SKM-1 treated with dmso at 0.1 percent for 144 hours (cell line): ENCODE measurements around the gene ACTR3.
A peak's percentile ranks its signal among the peaks of the same experiment; 100 is the strongest.
"Not testable (repeated sequence)": the region's sequence is repeated elsewhere in the genome, so short reads cannot be mapped to it uniquely, and the experiment has no call there.

Experiments
- DNase-seq: peaks from one replicate; lab custom pipeline; 2025; ENCODE audit not compliant: unreplicated experiment; lab: John Stamatoyannopoulos, UW

The ACTR3 gene

DNA sequence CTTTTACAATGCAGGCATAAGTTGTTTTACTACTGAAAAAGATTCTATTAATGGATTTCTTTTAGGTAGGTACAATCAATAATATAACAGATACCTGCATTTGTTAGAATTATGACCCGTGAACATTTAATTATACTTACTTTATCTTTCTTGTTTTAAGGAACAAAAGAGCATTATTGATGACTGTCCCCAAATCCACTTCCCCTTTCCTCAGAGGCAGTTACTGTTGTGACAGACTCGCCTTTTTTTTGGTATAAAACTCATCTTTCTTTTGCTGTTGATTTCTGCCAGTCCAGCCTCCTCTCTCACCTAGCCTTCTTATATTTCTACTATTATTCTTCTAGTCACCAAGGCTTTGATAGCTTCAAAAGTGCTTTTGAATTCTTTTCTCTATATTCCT, 12.1 kb downstream of the ACTR3 start:
- peak; percentile 74 for DNase-seq

DNA sequence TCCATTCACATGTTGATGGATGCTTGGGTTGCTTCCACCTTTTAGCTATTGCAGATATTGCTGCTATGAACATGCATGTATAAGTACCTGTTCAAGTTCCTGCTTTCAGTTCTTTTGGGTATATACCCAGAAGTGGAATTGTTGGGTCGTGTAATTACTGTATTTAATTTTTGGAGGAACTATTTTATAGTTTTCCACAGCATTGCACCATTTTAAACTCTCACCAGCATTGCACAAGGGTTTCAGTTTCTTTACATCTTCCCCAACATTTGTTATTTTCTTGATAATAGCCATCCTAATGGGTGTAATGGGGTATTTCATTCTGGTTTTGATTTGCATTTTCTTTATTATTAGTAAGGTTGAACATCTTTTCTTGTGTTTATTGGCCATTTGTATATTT, 16.0 kb downstream of the ACTR3 start:
- no peak for DNase-seq

DNA sequence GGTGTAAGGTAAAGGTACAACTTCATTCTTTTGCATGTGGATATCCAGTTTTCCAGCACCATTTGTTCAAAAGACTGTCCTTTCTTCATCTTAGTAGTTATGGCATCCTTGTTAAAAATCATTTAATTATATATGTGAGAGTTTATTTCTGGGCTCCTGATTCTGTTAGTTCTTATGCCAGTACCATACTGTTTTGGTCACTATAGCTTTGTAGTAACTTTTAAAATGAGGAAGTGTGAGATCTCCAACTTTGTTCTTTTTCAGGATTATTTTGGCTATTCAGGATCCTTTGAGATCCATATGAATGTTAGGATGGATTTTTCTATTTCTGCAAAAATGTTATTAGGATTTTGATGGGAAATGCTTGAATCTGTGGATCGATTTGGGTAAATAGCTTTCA, 16.8 kb downstream of the ACTR3 start:
- no peak for DNase-seq

DNA sequence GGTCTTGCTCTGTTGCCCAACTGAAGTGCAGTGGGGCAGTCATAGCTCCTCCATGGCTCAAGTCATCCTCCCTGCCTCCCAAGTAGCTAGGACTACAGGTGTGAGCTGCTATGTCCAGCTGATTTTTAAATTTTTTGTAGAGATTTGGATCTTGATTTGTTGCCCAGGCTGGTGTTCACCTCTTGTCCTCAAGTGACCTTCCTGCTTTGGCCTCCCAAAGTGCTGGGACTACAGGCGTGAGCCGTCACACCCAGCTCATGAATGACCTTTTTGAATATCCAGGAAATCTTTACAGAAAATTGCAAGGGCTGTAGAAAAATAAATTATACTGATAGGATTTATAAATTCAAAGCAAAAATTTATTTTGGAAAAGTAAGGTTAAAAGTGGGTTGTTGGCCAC, 17.4 kb downstream of the ACTR3 start:
- no peak for DNase-seq

DNA sequence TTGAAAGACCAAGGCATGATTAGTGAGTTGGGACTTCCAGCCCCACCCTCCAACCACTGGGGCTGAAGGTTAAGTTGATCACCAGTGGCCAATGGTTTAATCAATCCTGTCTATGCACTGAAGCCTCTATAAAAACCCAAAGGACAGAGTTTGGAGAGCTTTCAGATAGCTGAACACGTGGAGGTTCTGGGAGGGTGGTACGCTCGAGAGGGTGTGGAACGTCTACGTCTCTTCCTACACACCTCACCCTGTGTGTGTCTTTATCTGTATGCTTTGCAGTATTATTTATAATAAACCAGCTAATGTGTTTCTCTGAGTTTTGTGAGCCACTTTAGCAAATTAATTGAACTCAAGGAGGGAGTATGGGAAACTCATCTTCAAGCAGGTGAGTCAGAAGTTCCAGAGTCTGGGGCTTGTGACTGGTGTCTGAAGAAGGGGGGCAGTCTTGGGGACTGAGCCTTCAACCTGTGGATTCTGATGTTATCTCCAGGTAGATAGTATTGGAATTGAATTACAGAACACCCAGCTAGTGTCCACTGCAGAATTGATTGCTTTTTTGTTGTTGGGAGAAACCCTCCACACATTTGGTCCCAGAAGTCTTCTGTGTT, 20.3 kb downstream of the ACTR3 start:
- no peak for DNase-seq

DNA sequence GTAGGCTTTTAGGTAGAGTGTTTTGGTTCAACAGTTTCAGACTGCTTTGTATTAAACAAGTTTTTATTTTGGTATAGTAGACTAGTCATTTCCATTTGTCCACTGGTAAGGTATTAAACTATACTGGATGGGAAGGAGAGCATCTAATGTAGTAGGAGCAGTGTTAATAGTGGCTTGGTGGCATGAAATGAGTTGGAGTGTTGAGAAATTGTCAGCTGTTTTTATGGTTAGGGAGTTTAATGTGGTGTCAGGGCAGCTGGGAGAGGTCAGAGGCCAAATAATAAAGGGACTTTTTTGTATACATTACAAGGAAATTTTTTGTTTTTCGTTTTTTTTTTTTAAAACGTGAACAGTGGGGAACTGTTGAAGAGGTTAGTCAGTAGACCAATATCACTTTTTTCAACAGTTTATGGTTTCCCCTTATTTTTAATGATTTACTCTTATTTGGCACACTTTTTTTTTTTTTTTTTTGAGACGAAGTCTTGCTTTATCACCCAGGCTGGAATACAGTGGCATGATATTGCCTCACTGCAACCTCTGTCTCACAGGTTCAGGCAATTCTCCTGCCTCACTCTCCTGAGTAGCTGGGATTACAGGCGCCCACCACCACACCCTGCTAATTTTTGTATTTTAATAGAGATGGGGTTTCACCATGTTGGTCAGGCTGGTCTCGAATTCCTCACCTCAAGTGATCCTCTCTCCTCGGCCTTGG, 21.2 kb downstream of the ACTR3 start:
- DNase-seq = no peak

DNA sequence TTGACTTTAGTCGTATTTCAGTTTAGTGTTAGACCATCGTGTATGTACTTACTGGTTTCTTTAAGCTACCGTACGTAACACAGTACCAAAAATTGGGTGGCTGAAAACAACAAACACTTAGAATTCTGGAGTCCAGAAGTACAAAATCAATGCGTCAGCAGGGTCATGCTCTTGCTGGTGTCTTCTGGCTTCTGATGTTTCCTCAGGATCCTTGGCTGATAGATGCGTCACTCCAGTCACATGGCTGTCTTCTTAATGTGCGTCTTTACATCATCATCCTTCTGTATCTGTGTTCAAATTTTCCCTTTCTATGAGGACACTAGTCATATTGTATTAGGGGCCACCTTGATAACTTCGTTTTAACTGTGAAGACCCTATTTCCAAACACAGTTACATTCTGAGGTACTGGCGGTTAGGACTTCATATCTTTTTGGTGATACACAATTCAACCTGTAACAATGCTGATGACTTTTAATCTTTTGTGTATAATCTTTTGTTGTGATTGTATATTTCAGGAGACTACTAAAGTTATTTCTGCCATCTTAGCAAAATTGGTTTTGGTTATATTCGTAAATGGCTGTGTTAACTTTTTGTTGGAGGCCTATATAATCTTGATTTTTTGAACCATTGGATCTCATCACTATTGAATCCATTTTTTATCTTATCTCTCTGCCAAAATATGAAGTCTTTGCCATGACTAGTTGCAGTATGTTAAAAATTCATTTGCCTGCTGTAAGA, 25.4 kb downstream of the ACTR3 start:
- no peak for DNase-seq

DNA sequence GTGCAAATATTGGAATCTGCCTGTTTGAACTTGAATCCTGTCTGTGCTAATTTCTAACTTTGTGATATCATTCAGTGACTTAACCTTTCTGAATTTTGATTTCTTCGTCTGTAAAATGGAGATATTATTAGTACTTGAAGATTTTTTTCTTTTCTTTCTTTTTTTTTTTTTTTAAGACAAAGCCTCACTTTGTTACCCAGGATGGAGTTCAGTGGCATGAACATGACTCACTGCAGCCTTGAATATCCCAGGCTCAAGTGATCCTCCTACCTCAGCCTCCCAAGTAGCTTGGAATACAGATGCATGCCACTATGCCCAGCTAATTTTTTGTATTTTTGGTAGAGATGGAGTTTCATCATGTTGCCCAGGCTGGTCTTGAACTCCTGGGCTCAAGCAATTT, 28.3 kb downstream of the ACTR3 start:
- DNase-seq = no peak

DNA sequence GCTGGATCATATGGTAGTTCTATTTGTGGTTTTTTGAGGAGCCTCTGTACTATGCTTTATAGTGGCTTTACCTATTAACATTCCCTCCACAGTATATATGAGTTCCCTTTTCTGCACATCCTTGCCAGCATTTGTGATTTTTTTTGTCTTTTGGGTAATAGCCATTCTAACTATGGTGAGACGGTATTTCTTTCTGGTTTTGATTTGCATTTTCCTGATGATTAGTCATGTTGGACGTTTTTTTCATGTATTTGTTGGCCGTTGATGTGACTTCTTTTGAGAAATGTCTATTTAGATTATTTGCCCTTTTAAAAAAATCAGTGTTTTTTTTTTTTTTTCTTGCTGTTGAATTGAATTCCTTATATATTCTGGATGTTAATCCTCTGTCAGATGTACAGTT, 31.1 kb downstream of the ACTR3 start:
- DNase-seq = no peak

DNA sequence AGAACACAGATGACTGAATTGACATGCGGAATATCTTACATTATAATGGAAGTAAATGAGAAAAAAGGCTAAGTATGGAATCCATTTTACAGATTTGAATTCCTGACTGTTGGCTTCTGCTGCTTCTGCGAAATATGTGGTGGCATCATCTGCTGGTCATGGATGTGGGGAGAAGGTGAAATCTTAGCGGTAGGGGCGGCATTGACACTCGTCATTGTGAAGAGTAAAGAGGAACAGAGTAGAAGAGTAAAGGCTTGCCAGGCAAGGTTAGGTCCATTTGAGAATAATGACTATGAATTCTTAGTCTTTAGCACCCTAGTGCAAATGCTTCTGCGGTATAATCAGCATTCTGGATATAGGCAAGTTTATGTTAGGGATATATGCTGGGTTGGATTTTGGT, 32.4 kb downstream of the ACTR3 start:
- no peak for DNase-seq

DNA sequence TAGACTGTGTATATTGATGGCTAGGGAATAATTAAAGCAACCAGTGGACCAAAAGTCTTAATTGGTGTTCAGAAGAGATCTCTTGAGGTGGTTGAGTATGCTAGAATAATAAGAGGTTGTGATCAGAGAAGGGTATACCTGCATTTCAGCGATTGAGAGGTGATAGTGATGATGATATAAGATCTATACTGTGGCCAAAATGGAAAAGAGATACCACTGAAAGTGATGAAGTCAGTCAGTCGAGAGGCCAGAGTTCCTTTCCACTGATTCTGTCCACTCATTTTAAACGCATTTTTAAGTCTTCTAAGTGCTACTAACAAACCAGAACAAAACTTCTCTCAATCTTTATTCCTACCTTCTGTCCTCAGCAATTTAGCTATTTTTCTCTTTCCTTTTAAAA, 32.9 kb downstream of the ACTR3 start:
- DNase-seq = no peak

DNA sequence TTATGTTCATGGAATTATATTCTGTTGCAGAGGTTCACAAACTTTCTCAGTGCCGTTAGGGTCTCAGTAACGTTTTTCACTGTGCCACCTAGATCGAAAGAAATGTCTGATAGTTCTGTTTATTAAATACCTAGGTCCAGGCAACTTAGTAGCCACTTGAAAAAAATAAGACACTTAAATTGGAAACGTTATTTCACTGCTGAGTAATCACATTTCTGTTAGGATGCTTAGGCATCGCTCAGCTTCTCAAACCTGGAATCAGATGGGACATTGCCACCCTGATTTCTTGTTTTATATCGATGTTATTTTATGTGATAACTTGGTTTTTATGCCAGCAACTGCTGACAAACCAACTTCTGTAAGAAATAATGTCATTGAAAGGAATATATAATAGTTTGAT, 36.0 kb downstream of the ACTR3 start:
- no peak for DNase-seq

DNA sequence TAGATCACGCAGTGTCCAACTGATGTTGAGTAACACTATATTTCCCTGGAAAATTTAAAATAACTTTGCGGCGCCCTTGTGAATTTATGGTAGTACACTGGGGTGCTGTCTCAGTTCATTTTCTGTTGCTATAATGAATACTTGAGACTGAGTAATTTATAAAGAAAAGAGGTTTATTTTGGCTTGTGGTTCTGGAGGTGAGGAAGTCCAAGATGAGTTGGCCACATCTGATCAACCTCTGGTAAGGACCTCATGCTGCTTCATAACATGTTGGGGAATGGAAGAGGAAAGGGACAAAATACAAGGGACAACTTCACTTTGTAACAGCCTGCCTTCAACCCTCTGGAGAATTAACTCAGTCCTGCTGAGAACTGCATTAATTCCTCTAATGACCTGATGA, 36.4 kb downstream of the ACTR3 start:
- DNase-seq = no peak

DNA sequence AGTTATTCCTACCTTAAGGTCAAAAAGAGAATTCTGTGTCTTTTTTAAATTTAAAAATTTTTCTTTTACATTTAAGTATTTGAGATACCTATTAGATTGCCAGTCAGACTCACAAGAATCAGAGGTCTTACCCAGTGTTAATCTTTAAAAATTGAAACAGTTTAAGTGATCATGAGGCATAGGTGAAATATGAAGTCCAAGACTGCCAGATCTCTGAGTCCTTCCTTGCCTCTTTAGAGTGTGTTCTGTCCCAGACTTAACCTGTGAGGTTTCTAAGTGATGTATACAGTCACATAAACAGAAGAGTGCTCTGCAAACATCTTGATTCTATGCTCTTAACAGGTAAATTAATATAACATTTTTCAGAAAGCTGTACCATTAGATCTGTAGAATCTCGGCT, 40.6 kb downstream of the ACTR3 start:
- no peak for DNase-seq

DNA sequence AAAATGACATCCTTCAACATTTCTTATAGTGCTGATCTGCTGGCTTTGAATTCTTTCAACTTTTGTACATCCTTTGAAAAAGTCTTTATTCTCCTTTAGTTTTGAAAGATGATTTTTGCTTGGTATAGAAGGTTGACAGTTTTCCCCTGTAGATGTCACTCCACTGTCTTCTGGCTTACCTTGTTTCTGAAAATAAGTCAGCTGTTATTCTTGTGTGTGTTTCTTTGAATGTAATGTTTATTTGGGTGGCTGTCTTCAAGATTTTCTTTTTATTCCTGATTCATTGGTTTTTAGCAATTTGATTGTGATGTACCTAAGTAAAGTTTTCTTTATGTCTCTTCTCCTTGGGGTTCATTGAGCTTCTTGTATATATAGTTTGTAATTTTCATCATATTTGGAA, 47.6 kb downstream of the ACTR3 start:
- DNase-seq = no peak

DNA sequence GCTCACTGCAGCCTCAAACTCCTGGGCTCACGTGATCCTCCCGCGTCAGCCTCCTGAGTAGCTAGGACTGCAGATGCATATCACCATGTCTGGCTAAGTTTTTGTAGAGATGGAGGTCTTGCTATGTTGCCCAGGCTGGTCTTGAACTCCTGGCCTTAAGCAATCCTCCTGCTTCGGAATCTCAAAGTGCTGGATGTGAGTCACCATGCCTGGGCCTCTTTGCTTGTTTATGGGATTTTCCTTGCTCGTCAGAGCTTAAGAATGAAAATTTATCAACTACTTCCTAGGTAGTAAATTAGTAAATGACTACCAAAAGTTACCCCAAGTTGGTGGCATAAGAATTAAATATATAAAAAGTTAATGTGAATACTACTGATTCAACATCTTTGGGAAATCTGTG, 51.0 kb downstream of the ACTR3 start:
- no peak for DNase-seq

DNA sequence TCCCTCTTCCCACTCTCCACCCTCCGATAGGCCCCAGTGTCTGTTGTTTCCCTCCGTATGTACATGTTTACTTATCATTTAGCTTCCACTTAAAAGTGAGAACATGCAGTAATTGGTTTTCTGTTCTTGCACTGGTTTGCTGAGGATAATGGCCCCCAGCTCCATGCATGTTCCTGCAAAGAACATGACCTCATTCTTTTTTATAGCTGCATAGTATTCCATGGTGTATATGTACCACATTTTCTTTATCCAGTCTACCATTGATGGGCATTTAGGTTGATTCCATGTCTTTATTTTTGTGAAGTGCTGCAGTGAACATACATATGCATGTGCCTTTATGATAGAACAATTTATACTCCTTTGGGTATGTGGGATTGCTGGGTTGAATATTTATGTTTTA, 55.9 kb downstream of the ACTR3 start:
- DNase-seq = not testable (repeated sequence)

DNA sequence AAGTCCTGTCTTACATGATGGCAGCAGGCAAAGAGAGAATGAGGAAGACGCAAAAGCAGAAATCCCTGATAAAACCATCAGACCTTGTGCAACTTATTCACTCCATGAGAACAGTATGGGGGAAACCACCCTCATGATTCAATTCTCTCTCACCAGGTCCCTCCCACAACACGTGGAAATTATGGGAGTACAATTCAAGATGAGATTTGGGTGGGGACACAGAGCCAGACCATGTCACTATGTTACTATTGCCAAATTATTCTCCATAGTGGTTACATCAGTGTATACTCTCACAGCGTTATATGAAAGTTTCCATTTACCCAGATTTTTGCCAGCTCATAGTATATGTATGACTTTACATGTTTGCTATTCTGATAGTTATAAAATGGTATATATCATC, 61.0 kb downstream of the ACTR3 start:
- not testable (repeated sequence) for DNase-seq

DNA sequence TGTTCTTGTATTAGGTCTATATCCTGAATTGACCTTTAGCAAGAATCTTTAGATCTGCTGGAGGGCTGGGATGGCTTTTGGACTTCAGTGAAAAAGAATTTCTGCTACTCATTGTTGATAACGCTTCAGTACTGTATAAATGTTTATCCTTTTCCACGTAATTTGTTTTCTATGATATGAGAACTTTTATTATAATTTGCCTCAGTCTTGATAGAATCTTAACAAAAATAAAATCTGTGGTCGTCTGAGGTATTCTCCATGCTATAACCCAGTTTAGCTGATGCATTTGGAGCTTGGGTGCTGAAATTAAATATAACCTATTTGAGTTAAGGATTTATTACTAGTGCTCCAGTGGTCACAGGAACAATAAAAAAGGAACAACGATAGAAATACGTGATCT, 71.1 kb downstream of the ACTR3 start:
- DNase-seq = no peak

DNA sequence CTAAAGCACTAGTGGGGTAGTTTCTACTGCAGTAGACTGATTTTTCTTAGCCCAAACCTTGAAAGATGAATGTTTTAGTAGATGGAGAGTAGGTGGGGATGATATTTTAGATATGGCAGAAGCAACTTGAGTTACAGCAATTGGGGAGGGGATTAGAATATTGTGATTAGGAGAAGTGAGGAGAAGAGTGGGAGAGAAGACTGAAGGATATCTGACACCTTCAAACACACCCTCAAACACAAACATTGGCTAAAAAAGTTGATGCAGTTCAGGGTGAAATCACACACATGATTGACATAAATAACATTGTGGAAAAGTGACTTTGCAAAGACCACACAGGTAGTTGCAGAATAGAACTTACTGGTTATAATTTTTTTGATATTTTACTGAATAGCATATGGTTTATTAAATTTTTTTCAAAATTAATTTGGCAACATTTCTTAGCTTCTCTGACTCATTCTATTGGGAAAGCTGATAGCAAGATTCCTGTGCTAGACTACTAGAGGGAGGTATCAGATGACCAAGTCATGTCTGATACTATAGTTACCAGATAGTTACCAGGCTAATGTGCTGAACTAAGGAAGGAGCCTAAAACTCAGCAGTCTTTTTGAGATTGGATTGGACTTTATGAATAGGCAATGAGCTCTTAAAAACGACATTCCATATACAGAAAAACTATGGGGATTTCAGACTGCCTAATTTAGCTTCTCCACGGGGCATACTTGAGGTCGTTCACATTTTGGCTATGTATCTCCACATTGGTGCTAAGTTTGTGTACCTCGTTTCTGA, 73.0 kb downstream of the ACTR3 start:
- DNase-seq = no peak

DNA sequence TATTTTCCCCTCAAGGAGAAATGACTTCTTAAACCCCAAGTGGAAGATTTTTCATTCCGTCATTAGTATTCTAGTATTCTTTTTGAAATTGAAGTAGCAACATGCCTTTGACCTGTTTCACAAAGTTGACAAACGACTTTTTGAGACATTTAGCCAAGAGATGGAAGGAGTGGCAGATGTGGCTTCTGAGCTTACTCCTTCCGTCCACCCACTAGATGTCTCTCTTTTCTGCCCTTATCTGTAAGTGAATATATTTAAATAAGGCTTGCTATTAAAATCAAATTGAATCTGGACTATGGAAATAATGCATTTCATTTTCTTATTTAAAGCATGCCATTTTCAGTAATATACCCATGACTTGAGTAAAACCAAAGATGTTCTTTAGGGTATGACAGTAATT, 74.1 kb downstream of the ACTR3 start:
- no peak for DNase-seq

DNA sequence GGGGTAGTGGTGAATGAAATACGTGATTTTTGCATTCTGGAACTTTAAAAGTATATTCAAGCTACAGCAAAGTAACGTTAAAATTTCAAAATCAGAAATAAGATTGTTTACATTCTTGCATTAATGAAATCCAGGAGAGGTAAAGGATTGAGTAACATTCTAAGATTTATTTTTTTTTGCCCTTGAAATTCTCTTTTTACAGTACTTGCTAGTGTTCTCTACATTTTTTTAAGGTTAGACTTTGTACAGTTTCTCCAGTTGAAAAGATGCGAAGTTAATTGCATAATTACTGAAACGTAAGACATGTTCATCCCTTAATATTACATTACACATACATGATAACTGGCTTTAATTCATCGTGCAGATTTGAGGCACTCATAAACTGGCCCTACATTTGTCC, 74.5 kb downstream of the ACTR3 start:
- no peak for DNase-seq
